Activated naive CD8-positive, alpha-beta T cell (primary cell): Measurements from ENCODE around the gene NDUFV1.

Experiments used
- H3K27ac Mint-ChIP-seq: one replicate; pipeline ENCODE4 v1.8.0; 2021; ENCODE audit warnings: mixed read lengths
- H3K27me3 Mint-ChIP-seq: one replicate; pipeline ENCODE4 v1.8.0; 2021; ENCODE audit warnings: mixed read lengths
- H3K36me3 Mint-ChIP-seq: one replicate; pipeline ENCODE4 v1.8.0; 2021; ENCODE audit warnings: mixed read lengths
- H3K4me1 Mint-ChIP-seq: one replicate; pipeline ENCODE4 v1.8.0; 2021; ENCODE audit warnings: low read depth, mixed read lengths
- H3K4me3 Mint-ChIP-seq: one replicate; pipeline ENCODE4 v1.8.0; 2021; ENCODE audit warnings: mild to moderate bottlenecking, mixed read lengths
- H3K9me3 Mint-ChIP-seq: one replicate; pipeline ENCODE4 v1.8.0; 2021; ENCODE audit warnings: low read depth, mixed read lengths

Gene NDUFV1

DNA sequence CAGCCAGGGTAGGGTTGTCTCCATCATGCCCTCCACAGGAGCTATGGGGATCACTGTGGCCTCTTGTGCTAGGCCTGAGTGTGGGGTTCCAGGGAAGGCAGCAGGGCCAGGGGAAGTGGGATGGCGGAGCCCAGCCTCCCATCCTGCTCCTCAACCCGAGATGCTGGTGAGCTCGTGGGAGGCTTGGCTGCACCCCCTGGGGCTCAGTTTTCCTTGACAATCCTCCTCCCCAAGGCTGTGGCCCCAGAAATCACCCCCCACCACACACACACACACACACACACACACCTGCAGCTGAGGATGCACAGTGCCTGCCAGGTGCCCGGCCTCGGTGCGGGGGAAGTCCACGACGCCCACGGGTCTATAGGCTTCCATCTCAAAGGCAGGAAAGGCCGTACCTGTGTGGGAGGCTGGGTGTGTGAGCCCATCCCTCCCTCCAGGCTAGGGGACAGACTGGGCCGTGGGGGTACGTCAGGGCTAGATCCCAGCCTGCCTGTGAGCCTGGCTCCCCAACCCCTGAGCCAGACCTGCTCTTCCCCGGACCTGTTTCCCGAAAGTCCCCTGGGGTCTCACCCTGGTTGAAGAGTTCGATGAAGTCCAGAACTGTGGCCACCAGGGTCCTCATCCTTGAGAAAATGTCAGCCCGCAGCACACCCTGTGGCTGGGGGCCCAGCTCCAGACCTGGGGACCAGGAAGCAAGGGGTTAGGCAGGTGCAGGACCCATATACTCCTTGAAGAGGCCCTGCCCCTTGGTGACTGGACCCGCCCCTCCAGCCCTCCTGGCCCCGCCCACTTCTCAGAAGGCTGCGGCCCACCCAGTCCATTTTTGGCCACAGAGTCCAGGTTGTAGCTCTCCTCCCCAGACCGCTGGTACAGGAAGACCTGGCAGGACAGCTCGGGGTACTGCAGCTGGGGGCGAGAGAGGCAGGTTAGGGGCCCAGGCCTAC is 38.0 kb downstream of the NDUFV1 start:
- H3K4me3 Mint-ChIP-seq: no peak overlapping the region
- H3K27me3 Mint-ChIP-seq: no peaks in the 10 kb centered on the region
- no peak overlapping the region for H3K27ac Mint-ChIP-seq
- no peaks in the 10 kb centered on the region for H3K36me3 Mint-ChIP-seq
- no peaks in the 10 kb centered on the region for H3K9me3 Mint-ChIP-seq
- peaks cover 32% of the 10 kb centered on the region for H3K4me1 Mint-ChIP-seq

DNA sequence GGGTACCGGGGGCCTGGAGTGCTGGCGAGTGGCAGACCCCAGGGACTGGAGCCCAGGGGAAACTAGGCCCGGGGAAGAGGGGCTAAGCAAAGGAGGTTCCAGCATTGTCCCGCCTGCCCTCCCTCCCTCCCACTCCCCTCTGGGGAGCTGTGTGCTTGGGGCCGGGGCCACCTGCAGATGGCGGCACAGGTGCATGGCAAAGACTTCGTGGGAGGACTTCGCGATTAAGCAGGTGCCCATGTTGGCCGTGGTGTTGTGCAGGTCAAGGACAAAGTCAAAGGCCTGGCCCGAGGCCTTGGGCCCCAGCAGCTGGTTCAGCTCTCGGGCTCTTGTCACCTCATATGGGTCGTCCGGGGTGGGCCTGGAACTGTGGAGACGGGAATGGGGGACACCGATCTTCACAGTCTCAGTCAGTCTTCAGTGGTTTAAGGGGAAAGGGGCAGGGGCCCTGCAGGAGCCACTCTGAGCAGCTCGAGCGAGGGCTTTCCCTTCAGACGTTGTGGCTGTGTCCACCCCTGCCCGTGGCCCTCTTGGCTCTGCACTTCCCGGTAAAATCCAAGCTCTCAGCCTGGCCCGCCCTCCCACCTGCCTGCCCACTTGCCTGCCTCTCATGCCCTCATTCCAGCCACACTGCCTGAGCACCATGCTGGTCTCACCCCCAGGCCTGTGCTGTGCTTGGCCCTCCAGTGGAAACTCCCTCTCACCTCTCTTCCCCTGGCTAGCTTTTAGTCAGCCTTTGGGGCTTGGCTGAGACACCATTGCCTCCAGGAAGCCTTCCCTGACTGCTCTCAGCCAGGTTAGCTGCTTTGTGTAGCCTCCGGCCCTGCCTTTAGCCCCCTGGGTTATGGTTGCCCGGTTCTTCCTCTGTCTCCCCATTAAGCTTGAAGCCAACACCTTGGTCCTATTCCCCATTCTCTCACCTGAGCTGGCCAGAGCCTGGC is 39.1 kb downstream of the NDUFV1 start:
- H3K4me3 Mint-ChIP-seq: no peak overlapping the region
- no peak overlapping the region for H3K27ac Mint-ChIP-seq
- H3K4me1 Mint-ChIP-seq: peaks cover 38% of the 10 kb centered on the region

DNA sequence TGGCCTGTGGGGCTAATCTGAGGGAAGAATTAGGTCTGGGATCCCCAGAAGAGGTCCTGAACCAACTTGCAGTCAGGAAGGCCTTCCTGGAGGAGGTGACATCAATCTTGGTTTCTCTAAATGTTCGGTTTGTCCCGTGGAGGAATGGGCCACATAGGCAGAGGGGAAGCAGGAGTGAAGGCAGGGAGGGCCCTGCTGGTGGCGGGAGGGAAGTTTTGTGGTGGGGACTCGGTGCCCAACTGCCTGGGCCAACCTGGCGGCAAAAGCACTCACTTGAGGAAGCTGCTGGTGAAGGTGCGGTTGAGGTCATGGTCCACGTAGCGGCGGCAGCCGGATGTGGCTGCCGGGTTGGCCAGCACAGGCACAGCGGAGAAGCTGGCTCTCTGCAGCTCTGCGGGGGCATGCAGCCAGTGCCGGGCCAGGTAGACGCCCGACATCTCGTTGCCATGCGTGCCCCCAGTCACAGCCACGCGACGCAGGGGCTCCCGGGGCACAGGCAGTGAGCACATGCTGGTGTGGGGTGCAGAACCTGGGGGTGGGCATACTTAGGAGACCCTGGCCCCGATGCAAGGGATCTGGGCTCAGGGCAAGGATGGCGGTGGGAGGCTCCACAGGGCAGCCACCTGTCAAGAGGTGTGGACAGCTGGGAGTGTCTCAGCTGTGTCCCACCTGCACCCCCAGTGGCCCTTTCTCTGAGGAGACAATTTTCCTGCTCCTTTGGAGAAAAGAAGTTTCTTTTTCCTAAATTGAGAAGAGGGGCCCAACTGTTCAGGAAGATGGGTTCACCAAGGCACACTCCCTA is 40.0 kb downstream of the NDUFV1 start:
- Mint-ChIP-seq H3K27ac (no peak overlapping the region), H3K4me1 (peaks cover 38% of the 10 kb centered on the region), H3K36me3 (no peaks in the 10 kb centered on the region), H3K9me3 (no peaks in the 10 kb centered on the region), H3K4me3 (peak overlapping the region; percentile 57), H3K27me3 (no peaks in the 10 kb centered on the region)

More for the DNA sequence above, 39.1 kb downstream of the NDUFV1 start:
- Mint-ChIP-seq H3K27me3 (no peaks in the 10 kb centered on the region), H3K9me3 (no peaks in the 10 kb centered on the region), H3K36me3 (no peaks in the 10 kb centered on the region)

GRCh38 chr11:67647471-67647870 is 40.7 kb downstream of the NDUFV1 start:
- H3K36me3 Mint-ChIP-seq: no peaks in the 10 kb centered on the region
- H3K4me3 Mint-ChIP-seq: no peak overlapping the region

GRCh38 chr11:67648140-67648795 is 41.5 kb downstream of the NDUFV1 start:
- H3K27ac Mint-ChIP-seq: no peak overlapping the region

More at GRCh38 chr11:67647471-67647870, 40.7 kb downstream of the NDUFV1 start:
- Mint-ChIP-seq H3K9me3 (no peaks in the 10 kb centered on the region), H3K4me1 (peaks cover 38% of the 10 kb centered on the region), H3K27ac (no peak overlapping the region), H3K27me3 (no peaks in the 10 kb centered on the region)

DNA sequence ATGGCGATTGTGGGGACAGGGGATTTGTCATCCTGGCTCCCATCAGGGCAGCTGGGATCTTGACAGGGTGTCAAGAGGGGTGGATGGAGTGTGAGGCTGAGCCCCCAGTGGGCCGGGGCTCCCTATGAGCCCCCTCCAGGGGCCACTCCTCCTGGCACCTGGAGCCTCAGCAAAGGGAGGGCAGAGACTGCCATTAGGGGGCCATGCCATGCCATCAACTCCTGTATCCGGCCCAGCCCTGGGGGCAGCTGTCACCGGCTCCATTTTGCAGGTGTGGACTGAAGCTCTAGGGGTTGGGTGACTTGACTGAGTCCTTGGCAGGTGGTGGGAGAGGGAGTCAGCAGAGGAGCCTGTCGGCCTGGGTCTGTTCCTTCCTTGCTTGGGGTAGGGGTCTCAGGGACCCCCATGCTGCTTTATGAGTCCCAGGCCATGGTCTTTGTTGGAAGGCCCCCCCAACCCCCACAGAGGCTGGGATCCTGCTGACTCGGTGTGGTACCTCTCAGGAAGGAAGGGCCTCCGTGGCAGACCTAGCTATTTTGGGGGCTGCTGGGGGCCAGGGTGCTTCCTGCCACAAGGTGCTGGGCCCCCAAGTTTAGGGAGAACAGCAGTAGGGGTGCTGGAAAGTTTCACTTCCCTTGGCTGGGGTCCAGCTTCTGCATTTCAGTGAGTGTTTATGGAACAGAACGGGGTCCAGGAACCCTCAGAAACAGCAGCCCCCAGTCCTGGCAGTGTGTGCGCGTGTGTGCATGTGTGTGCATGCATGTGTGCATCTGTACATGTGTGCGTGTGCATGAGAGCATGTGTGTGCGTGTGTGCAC is 42.3 kb downstream of the NDUFV1 start:
- Mint-ChIP-seq H3K27ac (no peak overlapping the region), H3K4me3 (no peak overlapping the region), H3K36me3 (no peaks in the 10 kb centered on the region), H3K4me1 (peaks cover 38% of the 10 kb centered on the region), H3K9me3 (no peaks in the 10 kb centered on the region), H3K27me3 (no peaks in the 10 kb centered on the region)

More at GRCh38 chr11:67648140-67648795, 41.5 kb downstream of the NDUFV1 start:
- H3K27me3 Mint-ChIP-seq: no peaks in the 10 kb centered on the region
- H3K36me3 Mint-ChIP-seq: no peaks in the 10 kb centered on the region
- peak overlapping the region; percentile 32 for H3K4me3 Mint-ChIP-seq
- H3K4me1 Mint-ChIP-seq: peaks cover 38% of the 10 kb centered on the region
- H3K9me3 Mint-ChIP-seq: no peaks in the 10 kb centered on the region

DNA sequence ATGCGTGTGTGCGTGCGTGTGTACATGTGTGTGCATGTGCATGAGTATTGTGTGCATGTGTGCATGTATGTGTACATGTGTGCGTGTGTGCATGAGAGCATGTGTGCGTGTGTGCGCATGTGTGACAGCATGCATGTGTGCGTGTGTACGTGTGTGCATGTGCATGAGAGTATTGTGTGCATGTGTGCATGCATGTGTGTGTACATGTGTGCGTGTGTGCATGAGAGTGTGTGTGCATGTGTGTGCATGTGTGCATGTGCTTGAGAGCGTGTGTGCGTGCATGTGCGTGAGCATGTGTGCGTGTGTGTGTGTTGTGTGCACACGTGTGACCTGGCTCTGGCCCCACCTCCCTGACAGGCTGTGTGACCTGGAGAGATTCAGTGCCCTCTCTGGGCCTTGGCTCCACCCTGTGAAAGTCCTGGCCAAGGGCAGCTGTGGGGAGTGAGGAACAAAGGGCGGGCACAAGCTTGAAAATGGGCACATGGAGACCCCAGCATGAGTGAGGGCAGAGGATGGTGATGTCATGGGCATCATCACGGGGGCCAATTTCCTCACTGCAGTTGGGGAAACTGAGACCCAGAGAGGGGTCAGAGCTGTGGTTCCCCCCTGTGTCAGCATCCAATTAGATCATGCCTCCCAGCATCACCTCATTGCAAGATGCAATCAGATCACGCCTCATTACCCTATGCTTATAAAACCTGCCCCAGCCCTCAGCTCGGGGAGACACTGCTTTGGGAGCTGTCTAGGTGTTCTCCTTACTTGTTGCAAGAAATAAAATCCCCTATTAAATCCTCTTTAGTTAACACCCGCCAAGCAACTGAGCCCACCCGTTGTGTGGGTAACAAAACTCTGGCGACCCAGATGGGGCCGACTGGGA is 43.1 kb downstream of the NDUFV1 start:
- Mint-ChIP-seq H3K27ac (peak overlapping the region; percentile 93), H3K4me1 (peaks cover 38% of the 10 kb centered on the region), H3K27me3 (no peaks in the 10 kb centered on the region), H3K4me3 (peak overlapping the region; percentile 88), H3K9me3 (no peaks in the 10 kb centered on the region), H3K36me3 (no peaks in the 10 kb centered on the region)

DNA sequence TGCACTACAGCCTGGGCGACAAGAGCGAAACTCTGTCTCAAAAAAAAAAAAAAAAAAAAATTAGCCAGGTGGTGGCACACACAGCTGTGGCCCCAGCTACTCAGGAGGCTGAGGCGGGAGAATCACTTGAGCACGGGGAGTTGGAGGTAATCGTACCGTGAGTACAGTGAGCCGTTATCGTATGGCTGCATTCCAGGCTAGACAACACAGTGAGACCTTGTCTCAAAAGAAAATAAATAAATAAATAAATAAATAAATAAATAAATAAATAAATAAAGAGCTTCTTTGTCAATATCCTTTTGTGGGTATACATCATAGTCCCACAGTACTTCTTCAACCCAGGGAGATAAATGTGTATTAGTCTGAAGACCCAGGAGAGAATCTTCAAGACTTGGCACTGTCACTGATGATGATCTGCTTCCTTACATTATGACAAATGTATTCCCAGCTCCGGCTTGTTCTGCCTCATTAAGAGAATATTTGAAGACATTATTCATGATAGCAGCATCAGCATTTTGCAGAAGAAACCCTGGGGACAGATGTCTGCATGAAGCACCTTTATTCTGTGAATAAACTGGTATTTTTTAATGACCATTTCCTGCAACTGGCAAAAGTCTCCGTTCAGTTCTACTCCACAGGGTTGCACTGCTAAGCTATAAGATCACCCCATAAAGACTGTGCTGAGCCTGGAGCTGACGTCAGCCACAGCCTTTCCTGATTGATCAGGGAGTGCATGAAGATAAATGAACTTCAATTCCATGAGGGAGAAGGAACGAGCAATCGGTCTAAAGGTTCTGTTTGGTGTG is 45.4 kb downstream of the NDUFV1 start:
- H3K4me1 Mint-ChIP-seq: peaks cover 25% of the 10 kb centered on the region
- no peaks in the 10 kb centered on the region for H3K36me3 Mint-ChIP-seq
- H3K9me3 Mint-ChIP-seq: no peaks in the 10 kb centered on the region
- H3K27me3 Mint-ChIP-seq: no peaks in the 10 kb centered on the region
- no peak overlapping the region for H3K4me3 Mint-ChIP-seq
- H3K27ac Mint-ChIP-seq: no peak overlapping the region

GRCh38 chr11:67652965-67653845 is 46.5 kb downstream of the NDUFV1 start:
- H3K4me3 Mint-ChIP-seq: no peak overlapping the region
- peaks cover 17% of the 10 kb centered on the region for H3K4me1 Mint-ChIP-seq
- H3K27ac Mint-ChIP-seq: no peak overlapping the region

DNA sequence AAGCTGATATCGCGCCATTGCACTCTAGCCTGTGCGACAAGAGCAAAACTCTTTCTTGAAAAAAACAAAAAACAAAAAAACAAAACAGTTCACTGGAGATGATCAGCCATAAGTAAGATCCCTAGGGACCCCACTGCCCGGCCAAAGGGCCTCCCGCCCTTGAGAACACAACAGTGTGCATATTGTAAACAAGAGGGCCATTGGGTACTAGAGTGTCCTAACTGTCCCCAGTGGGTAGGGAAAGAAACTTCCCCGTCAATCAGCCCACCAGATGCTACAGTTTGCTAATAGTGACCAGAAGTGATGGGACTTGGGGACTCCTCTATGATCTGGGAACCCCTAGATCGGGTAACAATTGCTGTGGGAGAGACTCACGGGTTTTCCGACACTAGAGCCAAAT is 47.5 kb downstream of the NDUFV1 start:
- Mint-ChIP-seq H3K4me1 (peaks cover 12% of the 10 kb centered on the region), H3K36me3 (no peaks in the 10 kb centered on the region), H3K27ac (no peak overlapping the region), H3K27me3 (no peaks in the 10 kb centered on the region), H3K9me3 (no peaks in the 10 kb centered on the region), H3K4me3 (no peak overlapping the region)

More at GRCh38 chr11:67652965-67653845, 46.5 kb downstream of the NDUFV1 start:
- no peaks in the 10 kb centered on the region for H3K36me3 Mint-ChIP-seq
- H3K9me3 Mint-ChIP-seq: no peaks in the 10 kb centered on the region
- no peaks in the 10 kb centered on the region for H3K27me3 Mint-ChIP-seq

GRCh38 chr11:67656278-67656922 is 49.7 kb downstream of the NDUFV1 start:
- Mint-ChIP-seq H3K27ac (no peak overlapping the region), H3K27me3 (no peaks in the 10 kb centered on the region), H3K36me3 (no peaks in the 10 kb centered on the region), H3K4me3 (no peak overlapping the region), H3K9me3 (no peaks in the 10 kb centered on the region), H3K4me1 (no peaks in the 10 kb centered on the region)
